IMR-90 (cell line): Measurements from ENCODE around the gene HOMER3. TPM values are rescaled to one million over a fixed set of nuclear protein-coding genes. Genes with fewer than 3 reads are reported as not detected.

Experiments
- ATAC-seq: fragments of 200-7000 bp; cut with Tn5 transposase; 2 replicates; pipeline ENCODE4 v1.9.1; 2020; ENCODE audit warnings: low read depth, mild to moderate bottlenecking, moderate library complexity
- BruUV-seq: library from RNA; stranded (reverse); fragments of 400-500 nt; replicated peaks from 2 replicates; lab custom pipeline; 2021; lab: Mats Ljungman, UMichigan
- CTCF ChIA-PET: fragments of 300-600 bp; formaldehyde crosslinking; extraction: SDS; loops from one replicate; lab custom pipeline; 2021; ENCODE audit warnings: antibody characterized with exemption; lab: Yijun Ruan, JAX
- POLR2A ChIA-PET: fragments of 300-600 bp; sonication (Branson Sonifier 250); formaldehyde crosslinking; loops from one replicate; lab custom pipeline; 2022; ENCODE audit warnings: antibody characterized with exemption; ENCODE audit not compliant: unreplicated experiment; lab: Charles Lee
- DNase-seq: peaks from one replicate; pipeline ENCODE4 v3.0.0; 2013
- H2AFZ ChIP-seq: replicated peaks from 2 replicates; pipeline ENCODE3; 2013; ENCODE audit warnings: low read length, mild to moderate bottlenecking; ENCODE audit not compliant: poor library complexity
- H2AK5ac ChIP-seq: 2 replicates; pipeline ENCODE4 v1.6.1; 2013; ENCODE audit warnings: low read depth, low read length, inconsistent platforms
- H2AK9ac ChIP-seq: replicated peaks from 2 replicates; pipeline ENCODE3; 2013; ENCODE audit warnings: mild to moderate bottlenecking, low read depth, low read length, moderate library complexity; ENCODE audit not compliant: poor library complexity
- H2BK120ac ChIP-seq: 2 replicates; pipeline ENCODE4 v1.6.1; 2013; ENCODE audit warnings: low read depth, low read length, inconsistent platforms
- H2BK15ac ChIP-seq: 3 replicates; pipeline ENCODE4 v1.6.1; 2013; ENCODE audit warnings: low read depth, low read length, inconsistent platforms
- H2BK20ac ChIP-seq: 2 replicates; pipeline ENCODE4 v1.6.1; 2013; ENCODE audit warnings: low read depth, mild to moderate bottlenecking, inconsistent platforms, low read length, moderate library complexity
- H2BK5ac ChIP-seq: 2 replicates; pipeline ENCODE4 v1.6.1; 2013; ENCODE audit warnings: mild to moderate bottlenecking, low read depth, low read length, inconsistent platforms; ENCODE audit not compliant: poor library complexity, severe bottlenecking
- H3K14ac ChIP-seq: replicated peaks from 2 replicates; pipeline ENCODE4 v1.6.1; 2013; ENCODE audit warnings: low read depth, low read length, inconsistent platforms
- H3K18ac ChIP-seq: 2 replicates; pipeline ENCODE4 v1.6.1; 2013; ENCODE audit warnings: low read depth, low read length, control low read depth
- H3K23ac ChIP-seq: 2 replicates; pipeline ENCODE4 v1.6.1; 2013; ENCODE audit warnings: low read depth, low read length, inconsistent platforms
- H3K27ac ChIP-seq: 2 replicates; pipeline ENCODE4 v1.5.1; 2013; ENCODE audit warnings: mild to moderate bottlenecking, control low read depth, low read length; ENCODE audit not compliant: insufficient read depth
- H3K27me3 ChIP-seq: 2 replicates; pipeline ENCODE4 v1.6.1; 2013; ENCODE audit warnings: low read length; ENCODE audit not compliant: control insufficient read depth, insufficient read depth
- H3K36me3 ChIP-seq: 2 replicates; pipeline ENCODE4 v1.6.1; 2013; ENCODE audit warnings: low read length, mixed read lengths; ENCODE audit not compliant: control insufficient read depth, insufficient read depth
- H3K4ac ChIP-seq: 2 replicates; pipeline ENCODE4 v1.6.1; 2013; ENCODE audit warnings: low read depth, low read length, inconsistent platforms
- H3K4me1 ChIP-seq: 2 replicates; pipeline ENCODE4 v1.6.1; 2013; ENCODE audit warnings: low read length, mixed read lengths; ENCODE audit not compliant: control insufficient read depth, insufficient read depth
- H3K4me2 ChIP-seq: 2 replicates; pipeline ENCODE4 v1.6.1; 2013; ENCODE audit warnings: low read depth, mild to moderate bottlenecking, control low read depth, low read length, moderate library complexity
- H3K4me3 ChIP-seq: 2 replicates; pipeline ENCODE4 v1.5.1; 2013; ENCODE audit warnings: low read depth, mild to moderate bottlenecking, control low read depth, low read length, moderate library complexity; ENCODE audit not compliant: insufficient read depth
- H3K56ac ChIP-seq: 2 replicates; pipeline ENCODE4 v1.6.1; 2013; ENCODE audit warnings: low read length, inconsistent platforms; ENCODE audit not compliant: insufficient read depth; ENCODE audit errors: extremely low read depth
- H3K79me1 ChIP-seq, 2 experiments: 2 replicates each; pipeline ENCODE4 v1.6.1; 2013; ENCODE audit warnings: low read length in 2 of 2, inconsistent platforms in 1 of 2, low read depth in 1 of 2
- H3K9ac ChIP-seq: 2 replicates; pipeline ENCODE4 v1.6.1; 2013; ENCODE audit warnings: low read depth, low read length, control low read depth
- H3K9me1 ChIP-seq: 2 replicates; pipeline ENCODE4 v1.6.1; 2013; ENCODE audit warnings: low read length, inconsistent platforms; ENCODE audit not compliant: insufficient read depth
- H3K9me3 ChIP-seq: 2 replicates; pipeline ENCODE4 v1.6.1; 2013; ENCODE audit warnings: low read length; ENCODE audit not compliant: control insufficient read depth, insufficient read depth
- H4K20me1 ChIP-seq: 2 replicates; pipeline ENCODE4 v1.6.1; 2013; ENCODE audit warnings: low read length, inconsistent platforms; ENCODE audit not compliant: insufficient read depth
- H4K5ac ChIP-seq: 2 replicates; pipeline ENCODE4 v1.6.1; 2013; ENCODE audit warnings: mild to moderate bottlenecking, low read depth, low read length, control low read depth
- H4K8ac ChIP-seq, 2 experiments: 2 replicates each; pipeline ENCODE4 v1.6.1; 2013; ENCODE audit warnings: low read depth in 2 of 2, low read length in 2 of 2, control low read depth in 1 of 2, inconsistent platforms in 1 of 2
- H4K91ac ChIP-seq: 2 replicates; pipeline ENCODE4 v1.6.1; 2013; ENCODE audit warnings: low read depth, low read length, inconsistent platforms; ENCODE audit not compliant: insufficient read depth
- MAZ ChIP-seq: IDR thresholded peaks from 2 replicates; pipeline ENCODE4 v1.6.1; 2012; ENCODE audit warnings: low read depth, mild to moderate bottlenecking, low read length, improper control_type of control experiment, moderate library complexity, borderline replicate concordance
- WGBS, 2 experiments: methylation state at CpG; one replicate each; pipeline versions ENCODE4 v1.1.5 to v1.1.7; 2013; ENCODE audit warnings: missing lambda C conversion rate in 2 of 2; ENCODE audit not compliant: insufficient read length in 1 of 2; ENCODE audit errors: extremely low coverage in 2 of 2; 5-methylcytosine and 5-hydroxymethylcytosine counted together
- dilution Hi-C: fragments of 300-500 bp; cut with HindIII; formaldehyde crosslinking; loops from one replicate; pipeline ENCODE4 v1.14.3; 2018; ENCODE audit warnings: low sequenced_read_pairs; ENCODE audit not compliant: unreplicated experiment
- in situ Hi-C: fragments of 300-500 bp; cut with MboI; formaldehyde crosslinking; loops from 3 replicates; pipeline ENCODE4 v1.14.3; 2019; ENCODE audit warnings: low sequenced_read_pairs, inconsistent platforms, mixed read lengths
- intact Hi-C: fragments of 100-400 bp; cut with micrococcal nuclease; formaldehyde crosslinking; loops from 2 replicates; pipeline ENCODE4 v1.10.0; 2022
- polyA plus RNA-seq, 3 experiments: library from polyadenylated mRNA; depleted of rRNA; stranded (reverse); fragments of >200 nt; gene quantifications; 2 replicates each; pipeline ENCODE4 v1.2.3, GENCODE V29; 2012; ENCODE audit warnings: low replicate concordance in 1 of 3
- total RNA-seq: library from RNA; depleted of rRNA; stranded (reverse); fragments of >200 nt; gene quantifications from 2 replicates; pipeline ENCODE4 v1.2.3, GENCODE V29; 2012

Gene HOMER3
- total and polyA plus RNA-seq, 2 of the 4 experiments (the other 2 are of a cell fraction), result 53.4 to 77.0 TPM

DNA sequence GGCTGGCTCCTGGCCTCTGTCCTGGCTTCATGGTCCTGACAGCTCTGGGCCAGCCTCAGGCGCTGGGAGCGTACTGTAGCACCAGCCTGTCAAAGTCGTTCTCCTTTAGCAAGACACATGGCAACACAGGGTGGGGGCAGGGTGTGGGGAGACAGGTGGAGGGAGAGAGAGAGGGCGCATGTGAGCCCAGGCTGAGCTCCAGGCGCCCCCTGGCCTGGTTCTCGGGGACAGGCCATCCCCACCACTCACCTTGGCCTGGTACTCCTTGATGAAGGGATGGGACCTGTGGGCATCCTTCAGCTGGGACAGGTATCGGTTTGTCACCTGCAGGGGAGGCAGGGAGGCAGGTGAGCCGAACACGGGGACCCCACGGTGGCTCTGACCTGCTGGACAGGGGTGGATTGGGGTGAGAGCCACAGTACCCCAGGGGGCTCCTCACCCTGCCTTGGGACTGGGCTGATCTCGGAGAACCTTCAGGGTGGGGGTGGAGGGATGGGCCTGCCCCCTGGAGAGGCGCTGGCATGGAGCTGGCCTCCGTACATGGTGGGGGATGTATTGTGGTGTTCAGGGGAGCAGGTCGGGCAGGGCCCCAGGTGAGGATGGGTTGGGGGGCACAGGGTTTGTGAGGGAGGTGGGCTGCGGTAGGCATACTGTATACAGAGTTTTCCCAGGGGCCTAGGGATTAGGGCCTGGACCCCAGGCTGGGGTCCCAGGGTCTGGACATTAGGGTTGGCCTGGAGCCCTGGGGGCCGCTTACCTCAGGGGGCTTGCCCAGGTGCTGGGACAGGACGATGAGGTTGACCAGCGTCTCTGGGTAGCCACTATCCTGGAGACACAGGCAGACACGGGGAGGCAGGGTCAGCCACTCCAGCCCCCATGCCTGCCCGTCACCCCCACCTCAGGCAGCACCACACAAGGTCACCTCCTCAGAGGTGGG, 41.1 kb downstream of the HOMER3 start:
- H4K8ac ChIP-seq, result no peak overlapping the region
- BruUV-seq, result no TSS peak
- H3K27me3 ChIP-seq, result peaks cover 4% of the 10 kb centered on the region; the same call in 1 of the 2 replicates
- H2AK9ac ChIP-seq, result no peak overlapping the region
- no peaks in the 10 kb centered on the region for H3K9me1 ChIP-seq
- H2AFZ ChIP-seq, result no peak overlapping the region
- ChIA-PET POLR2A (no interaction called here), CTCF (no interaction called here)
- no peak overlapping the region for H2BK15ac ChIP-seq
- no peak for TF ChIP-seq MAZ
- in situ Hi-C loops, result no loop called here
- no peak overlapping the region for H3K14ac ChIP-seq
- peaks cover 41% of the 10 kb centered on the region for H3K36me3 ChIP-seq
- H3K56ac ChIP-seq, result no peak overlapping the region
- no peak overlapping the region for H4K5ac ChIP-seq
- no peak overlapping the region for H3K4me2 ChIP-seq
- H3K4ac ChIP-seq, result no peak overlapping the region
- intact Hi-C loops, result no loop called here
- no peak overlapping the region for H3K18ac ChIP-seq
- no peak overlapping the region for H3K23ac ChIP-seq
- no peak overlapping the region for H2BK5ac ChIP-seq
- H3K4me1 ChIP-seq, result peaks cover 4% of the 10 kb centered on the region; the same call in 1 of the 2 replicates
- 100% methylated on average over 5 of the region's 20 CpGs; no CpG with 5 or more reads in 1 of the 2 experiments for WGBS, 2 experiments
- H3K9me3 ChIP-seq, result no peaks in the 10 kb centered on the region
- H3K9ac ChIP-seq, result no peak overlapping the region
- H3K27ac ChIP-seq, result no peak overlapping the region
- H4K20me1 ChIP-seq, result peaks cover 25% of the 10 kb centered on the region
- H2BK120ac ChIP-seq, result no peak overlapping the region
- ATAC-seq (no peak), DNase-seq (no peak)
- no peak overlapping the region for H2AK5ac ChIP-seq
- H2BK20ac ChIP-seq, result no peak overlapping the region
- no peak overlapping the region for H3K4me3 ChIP-seq
- H3K79me1 ChIP-seq, result peaks cover 0 to 3% of the 10 kb centered on the region in 2 experiments; a peak in 1 of 4 replicates
- H4K91ac ChIP-seq, result no peak overlapping the region
- dilution Hi-C loops, result no loop called here
